Endothelial cell of umbilical vein (primary cell): Measurements from ENCODE around the gene DNAH1. TPM values are rescaled to one million over a fixed set of nuclear protein-coding genes. Genes with fewer than 3 reads are reported as not detected.

Experiments
- BruUV-seq: library from RNA; stranded (reverse); fragments of 400-500 nt; replicated peaks from 2 replicates; lab custom pipeline; 2021; lab: Mats Ljungman, UMichigan
- CTCF ChIA-PET: fragments of 300-600, 350-600 bp; sonication (Branson Sonifier 250); formaldehyde crosslinking; loops from one replicate; lab custom pipeline; 2021; ENCODE audit warnings: antibody characterized with exemption, inconsistent platforms; lab: Charles Lee
- POLR2A ChIA-PET: fragments of 300-600, 350-600 bp; sonication (Branson Sonifier 250); formaldehyde crosslinking; loops from one replicate; lab custom pipeline; 2021; ENCODE audit warnings: antibody characterized with exemption, inconsistent platforms; lab: Charles Lee
- DNase-seq: peaks from one replicate; pipeline ENCODE4 v3.0.0-alpha.2; 2011; ENCODE audit warnings: low read depth, low spot score
- FAIRE-seq: peaks from 2 replicates; lab custom pipeline; 2011; peaks lifted over from hg19 to GRCh38; lab: Jason Lieb, UNC
- H2AFZ ChIP-seq: 2 replicates; pipeline ENCODE4 v1.6.0; 2012; ENCODE audit warnings: low read depth, low read length, control low read depth, inconsistent platforms
- H3K27ac ChIP-seq: 2 replicates; pipeline ENCODE4 v1.5.1; 2011; ENCODE audit warnings: low read depth, mild to moderate bottlenecking, control low read depth, low read length, moderate library complexity; ENCODE audit not compliant: insufficient read depth
- H3K27me3 ChIP-seq, 2 experiments: 2 replicates each; pipeline versions ENCODE4 v1.6.0 to v1.6.1; 2011; ENCODE audit warnings: low read length in 2 of 2, mixed read lengths in 1 of 2; ENCODE audit not compliant: control insufficient read depth in 2 of 2, insufficient read depth in 2 of 2
- H3K36me3 ChIP-seq, 2 experiments: 2 replicates in 1 of 2; 3 replicates in 1 of 2; pipeline ENCODE4 v1.5.1; 2011; ENCODE audit warnings: low read length in 2 of 2, mild to moderate bottlenecking in 1 of 2, moderate library complexity in 1 of 2; ENCODE audit not compliant: control insufficient read depth in 2 of 2, insufficient read depth in 2 of 2; ENCODE audit errors: extremely low read depth in 1 of 2
- H3K4me1 ChIP-seq: 3 replicates; pipeline ENCODE4 v1.5.1; 2011; ENCODE audit warnings: mild to moderate bottlenecking, low read length; ENCODE audit not compliant: control insufficient read depth, insufficient read depth; ENCODE audit errors: extremely low read depth
- H3K4me2 ChIP-seq: 2 replicates; pipeline ENCODE4 v1.6.1; 2011; ENCODE audit warnings: low read length, control low read depth, mixed read lengths; ENCODE audit not compliant: insufficient read depth
- H3K4me3 ChIP-seq, 3 experiments: fragments of 200-600 bp in 1 of 3; sonication (generic), shearing (Covaris generic) in 1 of 3; replicated peaks in 1 of 3; 2 replicates each; pipeline ENCODE4 v1.5.1; 2011 to 2016; ENCODE audit warnings: control low read depth in 3 of 3, low read length in 3 of 3, mild to moderate bottlenecking in 2 of 3, inconsistent platforms in 1 of 3, low read depth in 1 of 3, moderate library complexity in 1 of 3; ENCODE audit not compliant: insufficient read depth in 1 of 3
- H3K79me2 ChIP-seq: 2 replicates; pipeline ENCODE4 v1.6.0; 2012; ENCODE audit warnings: low read length, inconsistent platforms; ENCODE audit not compliant: control insufficient read depth, insufficient read depth
- H3K9ac ChIP-seq: replicated peaks from 2 replicates; pipeline ENCODE3; 2011; ENCODE audit warnings: low read length, control low read depth; ENCODE audit not compliant: insufficient read depth; ENCODE audit errors: extremely low read depth
- H3K9me1 ChIP-seq: replicated peaks from 3 replicates; pipeline ENCODE4 v1.6.0; 2011; ENCODE audit warnings: mild to moderate bottlenecking, low read length; ENCODE audit not compliant: control insufficient read depth, insufficient read depth; ENCODE audit errors: extremely low read depth
- H3K9me3 ChIP-seq: replicated peaks from 2 replicates; pipeline ENCODE4 v1.5.1; 2012; ENCODE audit warnings: low read length, inconsistent platforms; ENCODE audit not compliant: control insufficient read depth, insufficient read depth
- H4K20me1 ChIP-seq: replicated peaks from 2 replicates; pipeline ENCODE3; 2011; ENCODE audit warnings: mild to moderate bottlenecking, low read length; ENCODE audit not compliant: control insufficient read depth, insufficient read depth; ENCODE audit errors: extremely low read depth
- EZH2 ChIP-seq: IDR thresholded peaks from 2 replicates; pipeline ENCODE4 v1.6.1; 2012; ENCODE audit warnings: borderline replicate concordance, low read depth, mild to moderate bottlenecking, moderate library complexity, low read length, inconsistent platforms; ENCODE audit not compliant: severe bottlenecking
- FOS ChIP-seq: IDR thresholded peaks from 2 replicates; pipeline ENCODE4 v1.6.1; 2011; ENCODE audit warnings: mild to moderate bottlenecking, low read length, moderate library complexity, borderline replicate concordance; ENCODE audit not compliant: insufficient read depth
- GATA2 ChIP-seq: IDR thresholded peaks from 2 replicates; pipeline ENCODE4 v1.7.0; 2011; ENCODE audit warnings: low read depth, mild to moderate bottlenecking, moderate library complexity, mixed read lengths, low read length; ENCODE audit not compliant: insufficient read length, insufficient read depth
- JUN ChIP-seq: IDR thresholded peaks from 2 replicates; pipeline ENCODE4 v1.6.1; 2011; ENCODE audit warnings: borderline replicate concordance, low read depth; ENCODE audit not compliant: insufficient read length, insufficient read depth
- MAX ChIP-seq: IDR thresholded peaks from 2 replicates; pipeline ENCODE4 v1.6.1; 2011; ENCODE audit not compliant: insufficient read depth, insufficient read length
- MYC ChIP-seq: IDR thresholded peaks from one replicate; pipeline ENCODE4 v1.6.1; 2011; ENCODE audit warnings: mild to moderate bottlenecking, low read depth, low read length
- POLR2A ChIP-seq: IDR thresholded peaks from 2 replicates; pipeline ENCODE4 v1.6.1; 2012; ENCODE audit warnings: low read depth, mild to moderate bottlenecking, control low read depth, low read length
- POLR2AphosphoS5 ChIP-seq: IDR thresholded peaks from 2 replicates; pipeline ENCODE4 v1.6.1; 2012; ENCODE audit warnings: low read depth, mild to moderate bottlenecking, control low read depth, low read length, moderate library complexity; ENCODE audit not compliant: insufficient read depth
- dilution Hi-C: fragments of 300-500 bp; cut with MboI; formaldehyde crosslinking; loops from one replicate; pipeline ENCODE4 v1.15.0; 2019; ENCODE audit warnings: low sequenced_read_pairs; ENCODE audit not compliant: extremely low pct_ligation_motif_present
- intact Hi-C: fragments of 100-400 bp; cut with micrococcal nuclease; formaldehyde crosslinking; loops from one replicate; pipeline ENCODE4 v1.10.0; 2022
- polyA plus RNA-seq, 4 experiments: library from polyadenylated mRNA; depleted of rRNA in 3 of 4; stranded (reverse) in 3 of 4; unstranded in 1 of 4; fragments of >200 nt; gene quantifications; 2 replicates each; pipeline versions ENCODE4 v1.2.1 to v1.2.3, GENCODE V29; 2011 to 2012; ENCODE audit warnings: missing spikeins in 1 of 4
- total RNA-seq: library from RNA; stranded (reverse); gene quantifications from 2 replicates; pipeline ENCODE4 v1.2.3, GENCODE V29; 2021
- TF ChIP-seq, protein P1 (sequence below), 2 donors: IDR thresholded peaks; 1 replicate in 1 of 2; 2 replicates in 1 of 2; pipeline ENCODE4 v1.5.1; 2011; ENCODE audit warnings: low read length in 2 of 2, mild to moderate bottlenecking in 2 of 2, moderate library complexity in 2 of 2, control low read depth in 1 of 2, inconsistent platforms in 1 of 2, low read depth in 1 of 2; ENCODE audit not compliant: insufficient read depth in 1 of 2; ENCODE audit errors: extremely low read depth in 1 of 2

DNAH1 gene
- total and polyA plus RNA-seq, 2 donors (not counting 3 experiments of a cell fraction or from before 2014, with no cell fraction given): 5.8 to 6.0 TPM

DNA sequence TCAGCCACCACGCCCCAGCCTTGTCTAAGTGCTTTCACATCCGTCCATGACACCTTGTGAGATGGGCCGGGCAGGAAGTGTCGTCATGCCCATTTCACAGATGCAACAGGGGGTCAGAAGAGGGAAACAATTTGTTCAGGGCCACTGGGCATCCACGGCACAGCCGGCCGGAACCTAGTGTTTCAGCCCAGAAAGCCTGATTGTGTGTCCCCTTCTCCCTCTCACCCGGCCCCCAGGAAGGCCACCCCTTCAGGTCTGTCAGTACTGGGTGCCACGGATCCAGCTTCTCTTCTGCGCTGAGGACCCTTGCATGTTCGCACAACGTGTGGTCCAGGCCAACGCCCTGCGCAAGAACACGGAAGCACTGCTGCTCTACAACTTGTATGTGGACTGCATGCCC is 15.8 kb downstream of the DNAH1 start:
- no peaks in the 10 kb centered on the region for H3K79me2 ChIP-seq
- FAIRE-seq (no peak), DNase-seq (no peak)
- no peak overlapping the region for H3K27ac ChIP-seq
- TF ChIP-seq, protein P1, sequence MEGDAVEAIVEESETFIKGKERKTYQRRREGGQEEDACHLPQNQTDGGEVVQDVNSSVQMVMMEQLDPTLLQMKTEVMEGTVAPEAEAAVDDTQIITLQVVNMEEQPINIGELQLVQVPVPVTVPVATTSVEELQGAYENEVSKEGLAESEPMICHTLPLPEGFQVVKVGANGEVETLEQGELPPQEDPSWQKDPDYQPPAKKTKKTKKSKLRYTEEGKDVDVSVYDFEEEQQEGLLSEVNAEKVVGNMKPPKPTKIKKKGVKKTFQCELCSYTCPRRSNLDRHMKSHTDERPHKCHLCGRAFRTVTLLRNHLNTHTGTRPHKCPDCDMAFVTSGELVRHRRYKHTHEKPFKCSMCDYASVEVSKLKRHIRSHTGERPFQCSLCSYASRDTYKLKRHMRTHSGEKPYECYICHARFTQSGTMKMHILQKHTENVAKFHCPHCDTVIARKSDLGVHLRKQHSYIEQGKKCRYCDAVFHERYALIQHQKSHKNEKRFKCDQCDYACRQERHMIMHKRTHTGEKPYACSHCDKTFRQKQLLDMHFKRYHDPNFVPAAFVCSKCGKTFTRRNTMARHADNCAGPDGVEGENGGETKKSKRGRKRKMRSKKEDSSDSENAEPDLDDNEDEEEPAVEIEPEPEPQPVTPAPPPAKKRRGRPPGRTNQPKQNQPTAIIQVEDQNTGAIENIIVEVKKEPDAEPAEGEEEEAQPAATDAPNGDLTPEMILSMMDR (IDR thresholded peaks at IDR 0.05; ENCODE audit: extremely low read depth in 1 of 2, insufficient read depth in 1 of 2, low read depth in 1 of 2, low read length in 2 of 2): no peak
- no peak for TF ChIP-seq FOS
- TF ChIP-seq MYC: no peak
- H3K4me1 ChIP-seq: no peaks in the 10 kb centered on the region
- no peaks in the 10 kb centered on the region for H3K27me3 ChIP-seq
- no peaks in the 10 kb centered on the region for H3K36me3 ChIP-seq
- H3K9me1 ChIP-seq: no peaks in the 10 kb centered on the region
- dilution Hi-C loops: no loop called here
- no peaks in the 10 kb centered on the region for H4K20me1 ChIP-seq
- H3K9me3 ChIP-seq: no peaks in the 10 kb centered on the region
- H2AFZ ChIP-seq: no peak overlapping the region
- CTCF ChIA-PET: interaction anchor here (1.0 to 1.8 kb wide), 2 partner anchors 14 to 41 kb away, joined by 3 to 5 read pairs; no protein-coding TSS in a partner anchor
- no peak overlapping the region for H3K9ac ChIP-seq
- H3K4me3 ChIP-seq: no peak overlapping the region
- H3K4me2 ChIP-seq: no peak overlapping the region
- POLR2A ChIA-PET: no interaction called here
- intact Hi-C loops: no loop called here
- no TSS peak for BruUV-seq

- Histone ChIP-seq H3K9me3 (no peaks in the 10 kb centered on the region), H3K4me2 (no peak overlapping the region), H4K20me1 (no peaks in the 10 kb centered on the region), H3K36me3 (no peaks in the 10 kb centered on the region), H3K4me1 (no peaks in the 10 kb centered on the region), H3K4me3 (no peak overlapping the region), H3K9me1 (no peaks in the 10 kb centered on the region), H2AFZ (no peak overlapping the region), H3K27ac (no peak overlapping the region), H3K27me3 (no peaks in the 10 kb centered on the region), H3K9ac (no peak overlapping the region), H3K79me2 (no peaks in the 10 kb centered on the region)
- FAIRE-seq (no peak), DNase-seq (no peak)
- ChIA-PET CTCF (interaction anchor here (0.7 to 7.6 kb wide), 5 partner anchors 35 to 239 kb away, joined by 3 to 74 read pairs (median 3); no protein-coding TSS in a partner anchor), POLR2A (no interaction called here)
- BruUV-seq: no TSS peak
- intact Hi-C loops: no loop called here
- dilution Hi-C loops: no loop called here
- TF ChIP-seq JUN: no peak
- no peak for TF ChIP-seq MAX
- TF ChIP-seq POLR2AphosphoS5: no peak
- TF ChIP-seq EZH2: no peak
- TF ChIP-seq GATA2: no peak
- no peak for TF ChIP-seq FOS
- TF ChIP-seq POLR2A: no peak
- TF ChIP-seq MYC: no peak
- TF ChIP-seq, protein P1 (IDR thresholded peaks at IDR 0.05; ENCODE audit: extremely low read depth in 1 of 2, insufficient read depth in 1 of 2, low read depth in 1 of 2, low read length in 2 of 2): no peak
These were observed 17.9 kb downstream of the DNAH1 start for GRCh38 chr3:52333869-52334557.
